Choroid plexus epithelial cell (primary cell): Measurements from ENCODE around the gene FEM1A.
"Not testable (repeated sequence)": the region's sequence is repeated elsewhere in the genome, so short reads cannot be mapped to it uniquely, and the experiment has no call there.

Experiments
- DNase-seq: peaks from one replicate; pipeline ENCODE4 v3.0.0-alpha.2; 2010; ENCODE audit warnings: low read depth
- H3K4me3 ChIP-seq: 2 replicates; pipeline ENCODE4 v1.5.1; 2011; ENCODE audit warnings: low read depth, mild to moderate bottlenecking, control low read depth, low read length, moderate library complexity
- CTCF ChIP-seq: conservative IDR thresholded peaks from 2 replicates; pipeline ENCODE4 v1.5.1; 2011; ENCODE audit warnings: low read depth, mild to moderate bottlenecking, control low read depth, inconsistent platforms, low read length, moderate library complexity

The FEM1A gene

GRCh38 chr19:4816950-4817278 is 25.4 kb downstream of the FEM1A start:
- DNase-seq = no peak
- TF ChIP-seq CTCF = no peak

GRCh38 chr19:4817467-4818277 is 26.1 kb downstream of the FEM1A start:
- H3K4me3 ChIP-seq = no peak overlapping the region
- no peak for TF ChIP-seq CTCF
- DNase-seq = no peak

More at GRCh38 chr19:4816950-4817278, 25.4 kb downstream of the FEM1A start:
- H3K4me3 ChIP-seq = no peak overlapping the region

GRCh38 chr19:4821265-4821664 is 29.7 kb downstream of the FEM1A start:
- no peak overlapping the region for H3K4me3 ChIP-seq
- no peak for DNase-seq
- TF ChIP-seq CTCF = no peak

GRCh38 chr19:4822354-4822753 is 30.8 kb downstream of the FEM1A start:
- not testable (repeated sequence) for H3K4me3 ChIP-seq, DNase-seq

GRCh38 chr19:4823577-4823976 is 32.0 kb downstream of the FEM1A start:
- TF ChIP-seq CTCF = no peak
- no peak for DNase-seq
- H3K4me3 ChIP-seq = no peak overlapping the region

GRCh38 chr19:4829001-4829712 is 37.6 kb downstream of the FEM1A start:
- no peak overlapping the region for H3K4me3 ChIP-seq
- no peak for TF ChIP-seq CTCF
- no peak for DNase-seq

- no peak for DNase-seq
- TF ChIP-seq CTCF = no peak
- H3K4me3 ChIP-seq = peak overlapping the region; percentile 89
Observed at GRCh38 chr19:4830332-4830731, 38.8 kb downstream of the FEM1A start.
